Gastroesophageal sphincter (tissue), 4 donors: Measurements from ENCODE around the gene NSMCE1. TPM values are rescaled to one million over a fixed set of nuclear protein-coding genes. Genes with fewer than 3 reads are reported as not detected.

Experiments used
- ATAC-seq: fragments of 150-250 bp; one replicate; pipeline ENCODE4 v1.9.1; 2016; ENCODE audit warnings: mild to moderate bottlenecking, moderate library complexity
- H3K27ac ChIP-seq, 4 donors: fragments of 200-600 bp; sonication (generic) in 3 of 4; 1 replicate in 3 of 4; 2 replicates in 1 of 4; pipeline ENCODE4 v1.5.1; 2016 to 2019
- H3K27me3 ChIP-seq: fragments of 200-600 bp; sonication (generic); one replicate; pipeline ENCODE4 v1.5.1; 2019
- H3K36me3 ChIP-seq, 2 donors: fragments of 200-600 bp; sonication (generic); one replicate each; pipeline ENCODE4 v1.5.1; 2019; ENCODE audit warnings: control low read depth in 1 of 2
- H3K4me1 ChIP-seq, 3 donors: fragments of 200-600 bp; sonication (generic); 1 replicate in 2 of 3; 2 replicates in 1 of 3; pipeline ENCODE4 v1.5.1; 2016 to 2019; ENCODE audit warnings: control low read depth in 2 of 3
- H3K4me3 ChIP-seq, 2 donors: fragments of 200-600 bp; sonication (generic); one replicate each; pipeline ENCODE4 v1.5.1; 2019; ENCODE audit warnings: mild to moderate bottlenecking in 1 of 2, moderate library complexity in 1 of 2
- H3K9me3 ChIP-seq, 3 donors: fragments of 200-600 bp; sonication (generic); one replicate each; pipeline ENCODE4 v1.5.1; 2017 to 2019; ENCODE audit warnings: control low read depth in 2 of 3
- CTCF ChIP-seq, 4 experiments: fragments of 200-600 bp in 2 of 4; fragments of 450-650 bp in 2 of 4; sonication (generic) in 1 of 4; IDR thresholded peaks; one replicate each; pipeline ENCODE4 v1.5.1; 2017 to 2019; ENCODE audit warnings: antibody characterized with exemption in 4 of 4, mild to moderate bottlenecking in 2 of 4, moderate library complexity in 2 of 4
- EP300 ChIP-seq: sonication (generic); formaldehyde crosslinking; IDR thresholded peaks from one replicate; pipeline ENCODE4 v1.6.1; 2017; ENCODE audit warnings: antibody characterized with exemption, mild to moderate bottlenecking
- POLR2A ChIP-seq, 2 donors: fragments of 450-650 bp; IDR thresholded peaks; one replicate each; pipeline ENCODE4 v1.6.1; 2017; ENCODE audit warnings: antibody characterized with exemption in 2 of 2, mild to moderate bottlenecking in 2 of 2, moderate library complexity in 1 of 2
- POLR2AphosphoS5 ChIP-seq: sonication (generic); formaldehyde crosslinking; IDR thresholded peaks from one replicate; pipeline ENCODE4 v1.6.1; 2017; ENCODE audit warnings: antibody characterized with exemption
- WGBS, 2 donors: methylation state at CpG; one replicate each; pipeline ENCODE4 v1.1.5; 2018; ENCODE audit warnings: low coverage in 1 of 2; 5-methylcytosine and 5-hydroxymethylcytosine counted together
- total RNA-seq, 4 donors: library from RNA; depleted of rRNA; stranded (reverse); fragments of >200 nt; gene quantifications; one replicate each; pipeline ENCODE4 v1.1.0, GENCODE V29; 2016

The NSMCE1 gene
- total RNA-seq, 4 donors from 2014 or later = 48.4 to 66.0 (median 63.3) TPM

DNA sequence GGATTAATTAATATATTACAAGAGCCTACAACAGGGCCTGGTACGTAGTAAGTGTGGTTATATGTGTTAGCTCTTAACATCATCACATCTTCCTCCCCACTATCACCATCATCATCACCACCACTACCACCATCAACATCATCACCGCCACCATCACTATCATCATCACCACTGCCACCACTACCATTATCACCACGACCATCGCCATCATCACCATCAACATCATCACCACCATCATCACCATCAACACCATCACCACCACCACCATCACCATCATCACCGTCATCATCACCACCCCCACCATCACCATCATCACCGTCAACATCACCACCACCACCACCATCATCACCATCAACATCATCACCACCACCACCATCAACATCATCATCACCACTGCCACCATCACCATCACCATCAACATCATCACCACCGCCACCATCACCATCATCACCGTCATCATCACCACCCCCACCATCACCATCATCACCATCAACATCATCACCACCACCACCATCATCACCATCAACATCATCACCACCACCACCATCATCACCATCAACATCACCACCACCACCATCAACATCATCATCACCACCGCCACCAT lies 37.4 kb upstream of the NSMCE1 start:
- H3K4me1 ChIP-seq = peaks cover 0 to 8% (median 0%) of the 10 kb centered on the region in 3 donors
- no peak for TF ChIP-seq POLR2A (IDR thresholded peaks at IDR 0.05)
- no peak for TF ChIP-seq POLR2AphosphoS5
- TF ChIP-seq CTCF (IDR thresholded peaks at IDR 0.05) = no peak
- TF ChIP-seq EP300 = no peak
- no peak overlapping the region for H3K4me3 ChIP-seq
- H3K36me3 ChIP-seq = no peaks in the 10 kb centered on the region
- no peaks in the 10 kb centered on the region for H3K27me3 ChIP-seq
- no peak for ATAC-seq
- H3K27ac ChIP-seq = peak overlapping the region in 1 of 4 donors; percentile 17
- no peaks in the 10 kb centered on the region for H3K9me3 ChIP-seq
- 92 to 93% methylated on average over 9 of the region's 9 CpGs for WGBS, 2 donors

DNA sequence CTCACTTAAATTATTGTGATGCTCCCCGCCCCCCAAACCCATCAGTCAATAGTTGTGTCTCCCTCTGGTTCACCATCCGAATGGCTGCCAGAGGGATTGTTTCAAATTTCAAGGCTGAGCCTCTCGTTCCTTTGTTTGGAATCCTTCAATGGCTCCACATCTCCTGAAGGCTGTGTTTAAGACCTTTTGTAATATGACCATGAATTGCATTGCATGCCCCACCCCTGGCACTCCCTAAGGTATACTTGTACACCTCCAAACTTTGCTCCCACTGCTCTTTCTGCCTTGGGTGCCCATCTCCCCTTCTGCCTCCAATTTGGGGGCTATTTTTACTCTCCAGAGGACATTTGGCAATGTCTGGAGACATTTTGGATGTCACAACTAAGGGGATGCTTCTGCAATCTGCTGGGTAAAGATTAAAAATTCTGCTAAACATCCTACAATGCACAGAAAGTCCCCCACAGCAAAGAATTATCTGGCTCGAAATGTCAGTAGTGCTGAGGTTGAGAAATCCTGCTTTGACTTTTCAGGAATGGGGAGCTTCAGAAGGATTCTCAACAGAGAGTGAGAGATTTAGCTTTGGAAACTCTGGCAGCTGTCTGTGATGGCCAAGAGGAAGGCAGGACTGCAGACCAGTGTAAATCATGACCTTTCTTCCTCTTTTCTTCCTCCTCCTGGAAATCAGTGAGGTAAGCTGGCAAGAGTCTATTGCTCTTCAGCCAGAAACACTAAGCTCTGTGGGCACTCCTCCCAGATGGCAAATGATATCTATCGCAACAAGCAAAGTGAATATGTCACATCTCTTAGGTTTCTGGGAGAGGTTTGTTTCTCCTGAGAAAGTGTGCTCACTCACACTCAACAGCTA lies 36.5 kb upstream of the NSMCE1 start:
- H3K9me3 ChIP-seq = no peaks in the 10 kb centered on the region

GRCh38 chr16:27304102-27304501 lies 35.5 kb upstream of the NSMCE1 start:
- Histone ChIP-seq H3K27ac (no peak overlapping the region), H3K4me3 (no peak overlapping the region), H3K9me3 (no peaks in the 10 kb centered on the region), H3K27me3 (no peaks in the 10 kb centered on the region), H3K36me3 (no peaks in the 10 kb centered on the region), H3K4me1 (peaks cover 0 to 8% (median 0%) of the 10 kb centered on the region in 3 donors)
- 63 to 70% methylated on average over 1 to 2 of the region's 2 CpGs for WGBS, 2 donors
- ATAC-seq = no peak
- TF ChIP-seq POLR2AphosphoS5 (no peak), POLR2A (IDR thresholded peaks at IDR 0.05) (no peak), EP300 (no peak), CTCF (IDR thresholded peaks at IDR 0.05) (no peak)

More for the DNA sequence above, 36.5 kb upstream of the NSMCE1 start:
- Histone ChIP-seq H3K27me3 (no peaks in the 10 kb centered on the region), H3K36me3 (no peaks in the 10 kb centered on the region), H3K4me1 (peaks cover 0 to 8% (median 0%) of the 10 kb centered on the region in 3 donors), H3K27ac (peak overlapping the region in 2 of 4 donors; percentile 1 to 17), H3K4me3 (no peak overlapping the region)
- TF ChIP-seq CTCF (IDR thresholded peaks at IDR 0.05) (no peak), POLR2AphosphoS5 (peak; percentile 63), POLR2A (IDR thresholded peaks at IDR 0.05) (no peak), EP300 (no peak)
- ATAC-seq = peak; percentile 53
- 51 to 58% methylated on average over 4 to 5 of the region's 5 CpGs for WGBS, 2 donors

DNA sequence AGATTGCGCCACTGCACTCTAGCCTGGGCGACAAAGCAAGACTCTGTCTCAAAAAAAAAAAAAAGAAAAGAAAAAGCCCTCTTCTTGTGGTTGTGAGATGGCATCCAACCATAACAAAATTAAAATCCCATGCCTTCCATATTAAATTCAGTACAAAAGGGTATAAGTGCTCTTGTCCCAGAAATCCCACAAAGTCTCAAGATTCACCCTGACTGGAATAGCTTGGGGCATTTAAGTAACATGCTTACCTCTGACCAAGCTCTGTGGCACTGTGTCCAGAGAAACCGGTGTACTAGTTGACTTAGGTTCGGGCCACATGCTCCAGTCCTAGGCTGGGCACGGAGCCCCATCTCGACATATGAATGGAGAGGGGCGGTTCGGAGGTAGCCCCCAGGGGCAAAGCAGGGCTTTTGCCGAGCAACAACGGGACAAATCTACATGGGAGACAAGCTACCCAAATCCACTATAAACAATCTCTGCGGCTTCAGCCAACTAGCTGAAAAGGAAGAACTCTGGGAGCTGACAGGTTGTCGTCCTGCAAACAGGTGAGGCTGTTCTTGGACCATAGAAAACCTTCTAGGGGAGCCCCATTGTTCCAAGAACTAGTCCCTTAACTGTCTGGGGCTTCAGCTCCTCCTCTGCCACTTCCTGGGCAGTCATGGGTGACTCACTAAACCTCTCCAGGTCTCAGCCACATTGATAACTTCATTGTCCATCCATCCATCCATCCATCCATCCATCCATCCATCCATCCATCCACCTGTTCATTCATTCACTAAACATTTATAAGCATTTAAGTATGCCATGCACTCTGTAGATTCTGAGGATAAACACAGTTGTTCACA lies 34.9 kb upstream of the NSMCE1 start:
- peaks cover 0 to 8% (median 0%) of the 10 kb centered on the region in 3 donors for H3K4me1 ChIP-seq
- no peak for TF ChIP-seq CTCF (IDR thresholded peaks at IDR 0.05)
- no peak for TF ChIP-seq POLR2AphosphoS5
- no peak for TF ChIP-seq EP300
- TF ChIP-seq POLR2A (IDR thresholded peaks at IDR 0.05) = no peak
- no peaks in the 10 kb centered on the region for H3K9me3 ChIP-seq
- WGBS, 2 donors = 40 to 74% methylated on average over 2 to 9 of the region's 12 CpGs
- no peak overlapping the region for H3K4me3 ChIP-seq
- no peak for ATAC-seq
- H3K36me3 ChIP-seq = no peaks in the 10 kb centered on the region
- no peaks in the 10 kb centered on the region for H3K27me3 ChIP-seq
- no peak overlapping the region for H3K27ac ChIP-seq
